Dermis blood vessel endothelial cell (primary cell): ENCODE measurements around the gene CAMTA1. TPM values are rescaled to one million over a fixed set of nuclear protein-coding genes. Genes with fewer than 3 reads are reported as not detected.
A peak's percentile ranks its signal among the peaks of the same experiment; 100 is the strongest.

Experiments used
- DNase-seq: peaks from one replicate; pipeline ENCODE4 v3.0.0; 2010
- total RNA-seq: library from RNA; depleted of rRNA; stranded (reverse); fragments of >200 nt; gene quantifications from 2 replicates; pipeline ENCODE4 v1.2.3, GENCODE V29; 2014

The CAMTA1 gene
- total RNA-seq, 1 donor from 2014 or later = 58.4 TPM

DNA sequence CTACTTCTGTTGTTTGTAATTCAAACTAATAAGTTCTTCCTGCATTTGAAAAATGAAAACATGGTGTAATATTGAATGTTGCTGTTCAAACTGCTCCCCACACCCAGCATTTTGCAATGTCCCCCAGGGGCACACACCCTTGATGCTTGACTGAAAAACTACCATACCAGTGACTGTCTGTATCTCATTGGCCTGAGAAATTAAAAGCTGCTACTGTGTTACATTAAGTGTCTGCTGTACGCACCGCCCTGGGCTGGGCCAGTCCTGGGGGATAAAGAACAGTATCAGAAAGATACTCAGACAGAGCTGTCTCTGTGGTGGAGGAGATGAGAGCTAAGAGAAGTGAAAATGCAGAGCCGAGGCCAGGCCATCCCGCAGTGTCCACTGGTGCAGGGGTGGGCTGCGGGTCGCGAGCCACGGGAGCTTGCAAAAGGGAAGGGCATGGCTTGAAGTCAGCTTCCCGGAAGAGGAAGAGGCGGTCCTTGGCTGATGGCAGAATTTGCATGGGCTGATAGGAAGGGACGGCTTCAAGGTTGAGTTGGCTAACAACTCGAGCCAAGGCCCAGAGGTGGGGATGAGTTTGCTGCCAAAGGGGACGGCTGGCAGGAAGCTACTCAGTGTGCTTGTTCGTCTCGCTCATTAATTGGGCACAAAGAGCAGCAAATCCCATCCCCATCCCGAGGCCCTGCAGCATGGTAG is 656.0 kb downstream of the CAMTA1 start:
- no peak for DNase-seq

GRCh38 chr1:7442036-7442435 is 656.8 kb downstream of the CAMTA1 start:
- DNase-seq = no peak

- DNase-seq = no peak
These were observed 657.7 kb downstream of the CAMTA1 start for GRCh38 chr1:7442918-7443317.

DNA sequence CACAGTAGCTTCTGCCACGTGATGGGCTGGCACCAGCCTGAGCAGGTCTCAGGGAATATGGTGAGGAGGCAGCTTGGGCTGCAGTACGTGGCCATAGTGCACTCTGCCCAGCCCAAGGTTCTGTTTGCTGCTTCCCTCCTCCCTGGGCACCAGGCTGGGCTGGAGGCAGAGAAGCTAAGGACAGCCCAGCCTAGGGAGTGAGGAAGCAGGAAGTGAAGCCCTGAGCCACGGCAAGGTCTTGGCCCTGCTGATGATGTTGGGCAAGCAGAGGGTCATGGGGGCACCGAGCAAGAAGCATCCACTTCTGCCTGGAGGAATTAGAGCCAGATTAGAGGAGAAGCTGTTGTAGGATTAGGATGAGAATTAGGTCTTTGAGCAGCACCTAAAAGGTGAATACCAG is 659.1 kb downstream of the CAMTA1 start:
- DNase-seq = no peak

GRCh38 chr1:7447093-7447492 is 661.8 kb downstream of the CAMTA1 start:
- DNase-seq = no peak

- no peak for DNase-seq
These were observed 662.5 kb downstream of the CAMTA1 start for GRCh38 chr1:7447736-7448135.

GRCh38 chr1:7448986-7449385 is 663.7 kb downstream of the CAMTA1 start:
- DNase-seq = no peak

GRCh38 chr1:7449750-7450149 is 664.5 kb downstream of the CAMTA1 start:
- no peak for DNase-seq

DNA sequence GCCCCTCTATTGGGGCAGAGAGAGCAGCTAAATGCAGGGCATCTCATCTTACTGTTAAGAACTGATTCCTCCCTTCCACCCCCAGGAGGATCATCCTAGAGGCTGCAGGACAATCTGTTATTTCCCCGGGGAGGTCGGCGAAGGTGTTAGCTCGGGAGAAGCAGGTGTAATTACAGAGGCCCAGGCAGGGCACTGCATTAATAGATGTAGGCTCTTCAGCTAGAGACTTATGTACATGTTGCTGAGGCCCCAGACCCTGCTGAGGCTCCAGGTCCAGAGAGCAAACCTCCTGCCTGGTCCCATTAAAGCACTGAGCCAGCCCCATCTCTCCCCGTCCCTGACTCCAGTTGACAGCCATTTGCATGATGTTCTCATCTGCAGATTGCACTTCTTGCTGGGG is 665.6 kb downstream of the CAMTA1 start:
- no peak for DNase-seq

DNA sequence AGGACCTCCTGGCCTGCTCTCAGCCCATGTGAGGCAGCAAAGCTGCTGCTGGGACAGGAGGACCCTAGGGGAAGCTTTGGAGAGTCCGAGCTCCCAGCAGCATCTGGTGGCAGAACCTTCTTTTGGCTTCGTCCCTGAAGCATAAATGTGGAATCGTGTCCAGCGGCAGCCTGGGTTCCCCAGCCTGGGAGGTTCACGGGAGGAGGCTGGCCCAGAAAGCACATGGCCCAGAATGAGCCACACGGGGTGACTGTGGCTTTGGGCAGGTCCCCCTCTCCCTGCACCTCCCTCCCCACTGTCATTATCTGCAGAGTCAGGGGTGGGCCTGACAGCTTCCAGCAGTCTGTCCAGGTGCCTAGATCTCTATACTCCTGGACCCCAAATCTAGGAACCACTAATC is 667.8 kb downstream of the CAMTA1 start:
- DNase-seq = no peak

GRCh38 chr1:7454052-7454815 is 669.0 kb downstream of the CAMTA1 start:
- peak; percentile 7 for DNase-seq

- DNase-seq = no peak
These were observed 669.9 kb downstream of the CAMTA1 start for GRCh38 chr1:7454895-7455784.

DNA sequence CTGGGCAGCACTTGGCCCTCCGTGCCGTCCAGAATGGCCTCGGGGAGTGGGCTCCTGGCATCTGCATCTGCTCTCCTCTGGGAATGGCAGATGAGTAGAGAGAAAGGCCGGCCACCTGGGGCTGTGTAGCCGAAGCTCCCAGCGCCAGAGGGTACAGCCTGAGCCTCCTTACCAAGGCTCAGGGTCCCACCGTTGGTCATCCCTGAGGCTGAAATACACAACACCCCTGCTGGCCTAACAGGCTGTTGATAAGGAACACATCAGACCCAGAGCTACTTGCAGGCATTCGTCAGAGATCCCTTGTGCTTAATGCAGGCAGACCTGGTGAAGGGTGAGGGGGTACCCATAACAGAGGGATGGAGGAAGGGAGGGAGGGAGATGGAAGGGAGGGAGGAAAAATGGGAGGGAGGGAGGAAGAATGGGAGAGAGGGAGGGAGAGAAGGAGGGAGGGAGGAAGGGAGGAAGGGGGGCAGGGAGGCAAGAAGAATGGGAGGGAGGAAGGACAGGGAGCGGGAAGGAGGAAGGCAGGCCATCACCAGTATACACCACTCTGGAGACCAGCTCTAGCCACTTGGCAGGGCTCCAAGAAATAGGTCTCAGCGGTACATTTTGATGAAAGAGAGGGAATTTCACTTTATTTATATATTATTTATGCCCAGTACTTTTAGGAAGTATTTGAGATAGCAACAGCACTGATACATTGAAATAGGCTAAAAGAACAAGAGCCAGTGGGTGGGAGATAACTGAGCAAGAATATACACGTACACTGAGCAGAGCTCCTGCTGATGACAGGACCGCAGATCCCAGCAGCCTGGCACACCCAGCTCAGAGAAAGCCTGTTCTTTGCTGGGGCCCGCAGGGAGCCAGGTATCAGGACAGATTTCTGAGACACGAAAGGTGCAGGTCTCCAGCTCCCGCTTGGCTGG is 670.8 kb downstream of the CAMTA1 start:
- no peak for DNase-seq

DNA sequence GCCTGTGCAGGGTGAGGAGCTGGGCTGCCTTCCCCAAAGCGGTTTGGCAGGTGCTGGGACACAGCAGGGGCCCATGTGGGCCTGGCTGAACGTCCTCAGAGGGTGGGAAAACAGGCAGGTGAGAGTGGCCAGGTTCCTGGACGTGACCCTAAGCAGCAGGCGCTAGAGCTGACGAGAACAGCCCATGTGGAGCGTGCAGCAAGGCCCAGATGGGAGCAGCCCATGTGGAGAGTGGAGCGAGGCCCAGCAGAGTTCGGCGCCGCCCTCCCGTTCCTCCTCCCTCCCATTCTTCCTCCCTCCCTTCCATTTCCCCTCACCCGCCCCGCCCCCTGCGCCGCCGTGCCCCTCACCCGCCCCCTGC is 671.4 kb downstream of the CAMTA1 start:
- no peak for DNase-seq

GRCh38 chr1:7457811-7458210 is 672.6 kb downstream of the CAMTA1 start:
- DNase-seq = no peak

GRCh38 chr1:7458946-7459345 is 673.7 kb downstream of the CAMTA1 start:
- DNase-seq = no peak

GRCh38 chr1:7459914-7460313 is 674.7 kb downstream of the CAMTA1 start:
- DNase-seq = no peak

- DNase-seq = no peak
These were observed 675.6 kb downstream of the CAMTA1 start for GRCh38 chr1:7460807-7461206.

DNA sequence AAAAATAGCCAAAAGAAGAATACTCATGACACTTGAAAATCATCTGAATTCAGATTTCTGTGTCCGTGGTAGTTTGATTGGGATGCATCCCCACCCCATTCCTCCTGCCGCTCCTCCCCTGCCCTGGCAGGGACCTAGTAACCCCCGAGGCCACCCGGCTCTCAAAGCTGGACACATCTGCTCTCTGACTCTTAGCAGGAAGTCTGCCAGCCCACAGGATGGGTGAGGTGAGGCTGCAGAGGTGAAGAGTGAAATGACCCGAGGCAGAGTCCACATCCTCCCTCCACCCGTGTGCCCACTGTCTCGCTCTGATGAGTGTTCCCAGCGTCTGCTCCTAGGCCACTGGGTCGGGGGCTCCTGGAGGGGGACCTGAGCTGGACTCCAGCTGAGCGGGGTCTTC is 677.4 kb downstream of the CAMTA1 start:
- no peak for DNase-seq

DNA sequence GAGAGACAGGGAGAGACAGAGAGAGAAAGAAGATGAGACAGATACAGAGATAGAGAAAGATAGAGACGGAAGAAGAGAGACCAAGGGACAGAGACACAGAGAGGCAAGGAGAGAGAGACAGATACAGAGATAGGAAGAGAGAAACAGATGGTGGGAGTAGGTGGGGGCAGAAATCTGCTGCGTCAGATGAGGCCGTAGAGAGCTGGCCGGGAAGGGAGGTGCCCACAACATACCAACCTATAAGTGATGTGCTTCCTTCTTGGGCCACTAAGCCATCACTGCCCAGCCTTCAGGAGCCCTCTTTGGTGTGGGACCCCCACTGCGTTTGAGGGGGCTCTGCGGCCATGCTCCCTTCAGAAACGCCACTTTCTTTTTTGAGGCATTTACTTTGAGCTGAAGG is 678.3 kb downstream of the CAMTA1 start:
- DNase-seq = no peak

DNA sequence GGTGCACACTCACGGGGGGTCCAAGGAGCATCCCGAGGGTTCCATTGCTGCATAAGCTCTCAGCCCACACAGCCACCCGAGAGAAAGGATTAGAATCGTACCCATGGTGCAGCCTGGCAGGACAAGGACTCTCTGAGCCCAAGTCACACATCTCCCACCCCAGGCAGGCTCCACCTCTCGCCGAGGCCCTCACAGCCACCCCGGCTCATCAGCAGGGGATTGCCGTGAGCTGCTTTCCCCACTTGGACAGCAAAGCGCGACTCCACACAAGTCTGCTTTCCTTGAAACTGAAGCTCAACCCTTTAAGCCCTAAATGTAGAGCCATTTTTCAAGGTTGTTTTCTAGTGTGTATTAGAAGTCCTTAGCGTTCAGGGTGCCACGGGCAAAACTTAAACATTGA is 679.5 kb downstream of the CAMTA1 start:
- no peak for DNase-seq

- DNase-seq = no peak
These were observed 682.4 kb downstream of the CAMTA1 start for GRCh38 chr1:7467476-7468175.
